HG03196 (cell line): ENCODE measurements around the gene GFRA1.

Experiments
- ATAC-seq: cut with Tn5 transposase; IDR thresholded peaks from one replicate; pipeline ENCODE4 v1.9.1; 2021; ENCODE audit not compliant: unreplicated experiment

Gene GFRA1

GRCh38 chr10:116164291-116164690, 108.7 kb downstream of the GFRA1 start:
- ATAC-seq = no peak

GRCh38 chr10:116163333-116164131, 109.5 kb downstream of the GFRA1 start:
- no peak for ATAC-seq

GRCh38 chr10:116162851-116163250, 110.2 kb downstream of the GFRA1 start:
- no peak for ATAC-seq

GRCh38 chr10:116160271-116160670, 112.7 kb downstream of the GFRA1 start:
- ATAC-seq = no peak

GRCh38 chr10:116159197-116159596, 113.8 kb downstream of the GFRA1 start:
- ATAC-seq = no peak

GRCh38 chr10:116158036-116158435, 115.0 kb downstream of the GFRA1 start:
- no peak for ATAC-seq

GRCh38 chr10:116157485-116157884, 115.5 kb downstream of the GFRA1 start:
- no peak for ATAC-seq

GRCh38 chr10:116156819-116157218, 116.2 kb downstream of the GFRA1 start:
- no peak for ATAC-seq

- ATAC-seq = no peak
Observed at GRCh38 chr10:116155191-116155590, 117.8 kb downstream of the GFRA1 start.

GRCh38 chr10:116154651-116155050, 118.4 kb downstream of the GFRA1 start:
- no peak for ATAC-seq

- ATAC-seq = no peak
Observed at GRCh38 chr10:116151076-116151475, 121.9 kb downstream of the GFRA1 start.

GRCh38 chr10:116150606-116151005, 122.4 kb downstream of the GFRA1 start:
- no peak for ATAC-seq

GRCh38 chr10:116147147-116147905, 125.7 kb downstream of the GFRA1 start:
- no peak for ATAC-seq

- no peak for ATAC-seq
Observed at GRCh38 chr10:116146372-116147140, 126.5 kb downstream of the GFRA1 start.

GRCh38 chr10:116143673-116144222, 129.3 kb downstream of the GFRA1 start:
- no peak for ATAC-seq

- ATAC-seq = no peak
Observed at GRCh38 chr10:116141855-116142254, 131.2 kb downstream of the GFRA1 start.

GRCh38 chr10:116141246-116141645, 131.8 kb downstream of the GFRA1 start:
- no peak for ATAC-seq

- ATAC-seq = no peak
Observed at GRCh38 chr10:116139886-116140285, 133.1 kb downstream of the GFRA1 start.

- no peak for ATAC-seq
Observed at GRCh38 chr10:116138897-116139296, 134.1 kb downstream of the GFRA1 start.

GRCh38 chr10:116136261-116136660, 136.7 kb downstream of the GFRA1 start:
- ATAC-seq = no peak

GRCh38 chr10:116134322-116134721, 138.7 kb downstream of the GFRA1 start:
- no peak for ATAC-seq
